Measurements from ENCODE around the gene SEMA3D.

The SEMA3D gene

DNA sequence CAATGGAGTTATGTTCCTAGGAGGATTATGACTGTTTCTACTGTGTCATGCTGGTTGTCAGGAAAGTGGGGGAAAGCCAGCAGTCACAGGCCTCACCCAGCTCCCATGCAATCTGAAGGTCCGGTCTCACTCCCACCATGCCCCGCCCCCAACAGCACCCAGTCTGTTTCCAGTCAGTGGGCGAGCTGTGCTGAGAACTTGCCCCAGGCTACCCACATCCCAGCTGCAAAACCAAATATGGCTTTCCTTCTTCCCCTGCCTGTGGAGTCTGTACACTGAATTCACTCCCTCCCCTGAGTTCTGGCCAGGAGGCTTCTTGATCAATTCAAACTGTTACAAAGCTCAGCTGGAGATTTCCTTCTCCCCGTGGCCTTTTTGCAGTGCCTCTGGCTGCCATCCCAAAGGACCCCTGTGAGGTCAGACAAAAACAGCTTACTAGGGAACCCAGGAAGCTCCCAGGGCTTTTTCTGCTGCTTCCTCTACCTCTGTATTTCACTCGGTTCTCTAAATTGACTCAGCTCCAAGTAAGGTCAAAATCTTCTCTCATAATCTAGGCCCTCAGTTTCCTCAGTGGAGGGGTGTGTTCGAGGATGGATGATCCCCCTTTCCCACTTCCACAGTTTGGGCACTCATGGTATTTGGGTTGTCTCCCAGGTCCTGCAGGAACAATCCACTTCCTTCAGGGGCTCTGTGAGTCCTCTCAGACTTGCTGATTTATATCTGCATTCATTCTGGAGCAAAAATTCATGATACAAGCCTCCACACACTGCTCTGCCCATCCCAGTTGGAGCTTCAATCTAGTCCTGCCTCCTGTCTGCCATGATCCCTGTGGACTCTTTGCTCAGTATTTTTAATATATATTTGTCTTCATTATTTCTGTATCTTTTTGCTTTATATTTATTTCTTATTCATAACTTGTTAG, 205.5 kb downstream of the SEMA3D start:
- no peak for DNase-seq

DNA sequence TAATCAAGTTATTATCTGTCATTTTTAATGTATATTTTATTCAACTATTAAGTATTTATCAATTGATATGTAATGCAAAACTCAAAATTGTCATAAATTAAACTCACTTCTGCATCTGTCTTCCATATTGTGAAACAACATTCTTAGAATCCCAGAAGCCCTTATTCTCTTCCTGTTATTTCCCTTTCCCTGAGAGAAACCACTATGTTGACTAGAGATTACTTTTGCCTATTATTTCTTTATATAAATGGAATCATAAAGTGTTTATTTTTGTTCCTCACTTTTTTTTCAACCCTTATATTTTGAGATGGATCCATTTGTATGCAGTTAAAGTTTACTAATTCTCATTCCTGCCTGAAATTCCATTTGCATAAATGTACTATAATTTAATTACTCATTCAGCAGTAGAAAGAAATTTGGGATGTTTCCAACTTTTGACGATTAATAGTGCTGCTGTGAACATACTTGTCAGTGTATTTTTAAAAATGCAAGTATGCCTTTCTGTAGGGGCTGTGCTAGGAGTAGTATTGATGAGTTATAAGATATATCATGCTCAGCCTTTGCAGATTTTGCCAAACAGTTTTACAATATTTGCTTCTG, 211.2 kb downstream of the SEMA3D start:
- no peak for DNase-seq

DNA sequence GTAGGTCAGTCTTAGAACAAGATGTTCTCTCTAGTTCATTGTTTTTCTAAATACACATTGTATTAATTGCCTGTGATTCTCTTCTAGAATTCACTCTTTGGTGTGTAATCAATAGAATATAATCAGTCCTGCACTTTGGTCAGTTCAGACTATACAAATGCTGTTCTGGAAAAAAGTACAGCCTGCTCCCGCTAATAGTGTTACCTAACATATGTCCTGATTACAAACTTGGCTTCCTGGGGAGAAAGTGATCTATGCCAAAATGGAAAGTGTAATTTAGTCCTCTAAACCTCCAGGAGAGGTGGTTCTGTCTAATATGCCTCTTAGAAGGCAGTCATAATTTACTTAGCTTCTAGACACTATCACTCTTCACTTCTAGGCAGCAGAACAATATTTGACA, 215.5 kb downstream of the SEMA3D start:
- no peak for DNase-seq

DNA sequence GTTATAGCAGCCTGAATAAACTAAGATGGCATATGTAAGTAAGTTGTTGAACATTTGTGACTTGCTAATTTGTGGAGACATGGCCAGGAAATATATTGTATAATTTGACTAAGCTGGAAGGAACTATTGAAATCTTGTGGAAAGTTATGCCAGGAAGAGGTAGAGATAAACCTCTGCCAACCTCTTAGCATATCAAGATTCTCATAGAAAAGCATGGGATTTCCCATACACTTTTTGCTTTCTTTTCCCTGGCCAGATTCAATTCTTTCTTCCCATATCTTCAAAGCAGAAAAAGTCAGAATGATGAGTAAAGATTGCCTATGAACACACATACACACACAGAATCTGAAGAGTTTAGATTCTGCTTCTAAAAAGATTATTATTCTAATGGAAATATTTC, 216.2 kb downstream of the SEMA3D start:
- no peak for DNase-seq

DNA sequence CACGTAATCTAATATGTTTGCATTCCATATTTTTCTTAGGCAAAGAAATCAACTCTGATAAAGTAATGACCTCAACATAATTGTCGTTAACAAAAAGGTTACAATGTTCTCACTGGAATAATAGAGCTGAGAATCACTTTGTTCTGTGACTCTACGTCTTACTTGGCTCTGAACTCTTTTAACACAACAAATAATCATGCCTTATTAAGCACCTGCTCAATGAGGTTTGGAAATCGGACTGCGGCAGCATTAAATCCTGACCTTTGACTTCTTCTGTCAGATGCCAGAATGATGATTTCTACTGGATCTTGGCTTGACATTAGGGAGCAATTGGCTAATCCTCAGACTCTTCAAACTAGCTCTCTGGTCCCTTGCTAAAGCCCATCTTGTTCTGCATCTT, 233.6 kb downstream of the SEMA3D start:
- DNase-seq: no peak

DNA sequence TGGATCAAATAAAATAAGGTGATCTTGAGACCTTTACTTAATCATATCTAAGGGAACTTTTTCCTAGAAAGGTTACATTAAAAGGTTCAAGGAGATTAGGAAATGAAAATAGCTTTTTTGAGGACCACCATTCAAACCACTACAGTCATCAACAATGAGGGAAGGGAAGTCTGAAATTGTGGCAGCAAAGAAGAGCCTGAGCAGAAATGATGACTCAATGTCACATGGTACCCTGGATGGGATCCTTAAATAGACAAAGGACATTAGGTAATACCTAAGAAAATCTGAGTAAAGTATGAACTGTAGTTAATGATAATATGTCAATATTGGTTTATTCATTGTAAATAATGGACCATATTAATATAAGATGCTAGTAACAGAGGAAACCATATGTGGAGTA, 236.0 kb downstream of the SEMA3D start:
- DNase-seq: no peak

DNA sequence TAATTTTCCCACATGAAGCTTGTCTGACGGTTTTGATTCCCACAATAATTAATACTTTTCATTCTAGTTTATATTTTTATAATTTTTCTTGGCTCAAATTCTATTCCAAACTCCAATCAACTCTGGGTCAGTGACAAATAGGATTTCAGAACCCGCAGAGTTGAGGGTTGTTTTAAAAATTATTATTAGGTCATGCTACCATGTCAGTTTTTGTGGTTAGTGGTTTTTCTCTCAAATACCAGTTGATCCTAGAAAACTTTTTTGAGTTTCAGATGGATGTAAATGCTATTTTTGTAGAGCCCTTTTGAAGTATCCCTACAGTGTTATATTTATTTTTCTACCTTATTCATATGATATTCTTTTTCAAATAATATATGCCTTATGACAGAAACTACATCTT, 237.4 kb downstream of the SEMA3D start:
- no peak for DNase-seq

DNA sequence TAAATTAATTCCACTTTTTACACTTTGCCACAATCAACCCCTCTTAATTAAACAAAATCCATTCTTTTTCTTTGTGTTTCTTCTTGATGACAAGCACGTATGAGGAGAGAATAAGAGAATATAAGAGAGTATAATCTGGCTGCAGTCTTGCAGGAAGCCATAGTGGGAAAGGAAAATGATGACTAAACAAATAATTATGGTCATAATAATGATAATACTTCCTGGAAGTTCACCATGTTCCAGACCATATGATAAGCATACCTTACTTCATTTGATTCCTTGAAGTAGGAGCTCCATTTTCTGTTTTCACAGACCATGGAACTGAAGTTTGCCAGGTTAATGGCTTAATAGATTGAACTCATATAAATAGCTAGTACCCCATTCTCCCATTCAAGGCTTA, 237.8 kb downstream of the SEMA3D start:
- no peak for DNase-seq

DNA sequence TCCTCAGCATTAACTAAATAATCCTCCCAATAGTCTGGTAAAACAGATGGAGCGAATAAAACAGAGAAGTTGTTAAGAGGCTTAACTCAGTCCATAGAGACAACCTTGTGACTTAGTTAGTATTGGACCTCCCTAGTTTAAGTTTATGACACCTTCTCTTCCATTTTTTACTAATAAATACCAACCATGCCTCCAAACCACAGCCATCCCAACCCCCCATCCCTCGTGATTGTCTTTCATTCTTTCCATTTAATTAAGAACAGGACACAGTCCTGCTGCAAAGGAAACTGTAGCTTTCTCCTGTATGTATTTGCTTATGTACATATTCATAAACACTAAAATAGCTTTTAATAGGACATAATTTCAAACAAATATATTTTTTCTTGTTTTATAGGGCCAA, 238.2 kb downstream of the SEMA3D start:
- DNase-seq: no peak

DNA sequence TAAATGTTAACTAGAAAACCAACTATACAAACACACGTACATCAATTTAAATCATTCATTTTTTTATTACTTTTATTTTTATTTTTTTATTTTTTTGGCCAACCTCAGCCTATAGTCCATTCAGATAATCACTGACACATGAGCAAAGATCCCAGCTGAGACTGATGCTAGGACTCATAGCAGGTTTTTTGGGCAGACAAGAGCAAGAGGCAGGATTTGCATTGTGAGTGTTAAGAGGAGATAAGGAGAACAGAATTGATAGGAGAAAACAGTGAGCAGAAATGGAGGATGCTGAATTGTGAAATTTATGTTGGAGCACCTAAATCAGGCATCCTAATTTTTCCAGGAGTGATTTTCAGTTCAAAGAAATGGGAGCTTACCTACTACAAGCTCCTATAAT, 240.3 kb downstream of the SEMA3D start:
- DNase-seq: no peak
